NCI-H524 treated with DMSO at 0.1 percent for 48 hours (cell line): ENCODE measurements around the gene ZNF77.
"Not testable (repeated sequence)": the region's sequence is repeated elsewhere in the genome, so short reads cannot be mapped to it uniquely, and the experiment has no call there.

Experiments used
- DNase-seq: peaks from one replicate; lab custom pipeline; 2025; lab: John Stamatoyannopoulos, UW

ZNF77 gene

GRCh38 chr19:2944775-2945574, at the start of gene ZNF77:
Gene ZNF77 (minus strand): TSS chr19:2944971. CDS start chr19:2944840, 131 bp downstream.
- peak; percentile 99 for DNase-seq

DNA sequence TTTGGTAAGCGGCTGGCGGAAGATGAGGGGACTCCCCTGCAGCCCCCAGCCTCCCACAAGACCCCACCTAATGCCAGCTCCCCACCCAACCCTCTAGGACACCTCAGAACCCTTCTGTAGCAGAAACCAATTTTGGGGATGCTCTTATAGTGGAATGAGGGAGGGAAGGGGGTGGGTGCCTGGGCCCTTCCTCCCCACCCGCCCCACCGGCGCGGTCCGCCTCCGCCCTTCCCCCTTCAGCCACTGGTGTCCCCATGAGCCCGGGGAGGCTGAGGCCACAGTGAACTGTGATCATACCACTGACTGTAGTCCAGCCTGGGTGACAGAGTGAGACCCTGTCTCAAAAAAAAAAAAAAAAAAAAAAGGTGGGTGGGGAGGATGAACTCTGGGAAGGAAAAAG, 48.8 kb upstream of the ZNF77 start:
- DNase-seq: no peak

DNA sequence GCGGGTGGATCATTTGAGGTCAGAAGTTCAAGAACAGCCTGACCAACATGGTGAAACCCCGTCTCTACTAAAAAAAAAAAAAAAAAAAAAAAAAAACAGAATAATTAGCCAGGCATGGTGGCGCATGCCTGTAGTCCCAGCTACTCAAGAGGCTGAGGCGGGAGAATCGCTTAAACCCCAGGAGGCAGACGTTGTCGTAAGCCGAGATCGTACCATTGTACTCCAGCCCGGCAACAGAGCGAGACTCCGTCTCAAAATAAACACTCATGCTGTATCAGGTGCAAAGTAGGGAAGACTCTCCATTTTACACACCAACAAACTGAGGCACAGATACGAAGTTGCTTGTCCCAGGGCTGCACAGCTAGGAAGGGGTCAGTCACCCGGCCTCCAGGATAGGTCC, 48.2 kb upstream of the ZNF77 start:
- DNase-seq: no peak

DNA sequence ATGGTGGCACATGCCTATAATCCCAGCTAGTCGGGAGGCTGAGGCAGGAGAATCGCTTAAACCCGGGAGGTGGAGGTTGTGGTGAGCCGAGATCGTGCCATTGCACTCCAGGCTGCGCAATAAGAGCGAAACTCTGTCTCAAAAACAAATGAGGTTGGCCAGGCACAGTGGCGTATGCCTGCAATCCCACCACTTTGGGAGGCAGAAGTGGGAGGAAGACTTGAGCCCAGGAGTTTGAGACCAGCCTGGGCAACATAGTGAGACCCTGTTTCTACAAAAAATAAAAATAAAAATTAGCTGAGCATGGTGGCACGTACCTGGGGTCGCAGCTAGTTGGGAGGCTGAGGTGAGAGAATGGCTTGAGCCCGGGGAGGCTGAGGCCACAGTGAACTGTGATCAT, 47.6 kb upstream of the ZNF77 start:
- not testable (repeated sequence) for DNase-seq

DNA sequence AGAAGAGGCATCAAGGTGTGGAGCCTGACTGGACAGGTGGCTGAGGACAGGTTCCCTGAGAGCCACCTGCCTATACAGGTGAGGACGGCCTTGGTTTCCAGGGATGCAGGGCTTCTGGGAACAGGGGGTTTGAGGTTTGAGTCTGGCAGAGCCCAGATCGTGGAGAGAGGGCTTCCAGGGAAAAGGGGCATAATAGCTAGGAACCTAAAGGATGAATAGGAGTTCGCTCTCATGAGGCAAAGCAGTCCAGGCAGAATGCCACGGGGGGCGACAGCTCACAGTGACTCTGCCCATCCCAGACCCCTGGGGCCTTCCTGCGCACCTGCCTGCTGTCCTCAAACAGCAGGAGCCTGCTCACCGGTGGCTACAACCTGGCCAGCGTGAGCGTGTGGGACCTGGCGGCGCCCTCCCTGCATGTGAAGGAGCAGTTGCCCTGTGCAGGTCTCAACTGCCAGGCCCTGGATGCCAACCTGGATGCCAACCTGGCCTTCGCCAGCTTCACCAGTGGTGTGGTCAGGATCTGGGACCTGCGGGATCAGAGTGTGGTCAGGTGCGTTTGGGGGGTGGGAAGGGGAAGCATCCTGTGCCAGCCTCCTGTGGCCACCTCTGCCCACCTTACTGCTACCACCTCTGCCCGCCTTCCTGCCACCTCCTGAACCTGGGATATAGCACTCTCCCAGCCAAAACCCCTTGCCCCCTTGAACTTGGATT, 44.6 kb upstream of the ZNF77 start:
- DNase-seq: no peak

- DNase-seq: no peak
Observed at GRCh38 chr19:2988568-2988967, 43.8 kb upstream of the ZNF77 start.

GRCh38 chr19:2987797-2988196, 43.0 kb upstream of the ZNF77 start:
- DNase-seq: no peak

DNA sequence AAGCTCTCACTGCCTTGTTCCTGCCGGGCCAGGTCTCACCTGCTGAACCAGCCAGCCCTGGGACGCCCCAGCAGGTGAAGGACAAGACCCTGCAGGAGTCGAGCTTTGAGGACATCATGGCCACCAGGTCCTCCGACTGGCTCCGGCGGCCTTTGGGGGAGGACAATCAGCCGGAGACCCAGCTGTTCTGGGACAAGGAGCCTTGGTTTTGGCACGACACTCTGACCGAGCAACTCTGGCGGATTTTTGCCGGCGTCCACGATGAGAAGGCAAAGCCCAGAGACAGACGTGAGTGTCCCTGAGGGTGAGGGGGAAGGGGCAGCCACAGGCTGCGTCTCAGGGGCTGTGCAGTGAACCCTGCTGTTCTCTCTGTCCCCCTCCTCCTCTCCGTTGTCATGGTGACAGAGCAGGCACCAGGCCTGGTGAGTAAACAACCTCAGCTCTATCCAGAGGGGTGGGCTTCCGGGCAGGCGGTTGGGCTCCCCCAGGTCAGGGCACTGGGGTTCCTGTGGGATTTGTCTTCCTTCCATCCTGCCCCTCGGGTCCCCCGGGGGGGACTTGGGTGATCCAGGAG, 42.3 kb upstream of the ZNF77 start:
- no peak for DNase-seq

GRCh38 chr19:2984215-2984528, 39.4 kb upstream of the ZNF77 start:
- no peak for DNase-seq

DNA sequence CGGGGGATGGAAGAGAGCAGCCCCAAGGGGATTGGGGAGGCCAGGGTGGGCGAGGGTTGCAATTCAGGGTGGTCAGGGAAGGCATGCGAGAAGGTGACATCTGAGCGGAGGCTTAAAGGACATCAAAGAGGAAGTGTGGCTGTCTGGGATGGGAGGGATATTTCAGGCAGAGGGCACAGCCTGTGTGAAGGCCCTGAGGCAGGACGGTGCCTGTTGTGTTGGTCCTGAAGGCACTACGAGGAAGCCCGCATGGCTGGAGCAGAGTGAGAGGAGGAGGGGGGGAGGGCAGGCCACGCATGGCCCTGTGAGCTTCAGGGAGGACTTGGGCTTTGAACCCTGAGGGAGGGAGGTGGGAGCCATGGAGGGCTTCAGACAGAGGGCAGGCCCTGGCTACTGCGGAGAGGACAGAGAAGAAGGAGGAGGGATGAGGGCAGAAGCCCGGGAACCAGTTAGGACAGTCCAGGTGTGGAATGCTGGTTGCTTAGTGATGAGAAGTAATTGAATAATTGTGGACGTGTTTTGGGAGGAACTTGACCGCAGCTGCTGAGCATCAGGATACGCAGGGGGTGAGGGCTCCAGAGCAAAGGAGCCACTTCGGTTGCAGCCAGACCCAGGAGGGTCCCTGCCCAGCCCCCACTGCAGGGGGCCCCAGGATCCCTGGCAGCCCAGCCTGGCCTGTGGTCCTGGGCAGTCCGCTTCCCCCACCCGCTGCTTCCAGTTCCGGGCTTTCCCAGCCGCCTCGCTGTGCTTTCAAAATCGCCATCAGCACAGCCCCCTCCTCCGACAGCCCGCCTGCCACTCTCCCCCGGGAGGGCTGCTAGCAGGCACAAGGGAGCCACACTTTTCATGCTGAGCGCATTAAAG, 38.8 kb upstream of the ZNF77 start:
- peak; percentile 94 for DNase-seq

DNA sequence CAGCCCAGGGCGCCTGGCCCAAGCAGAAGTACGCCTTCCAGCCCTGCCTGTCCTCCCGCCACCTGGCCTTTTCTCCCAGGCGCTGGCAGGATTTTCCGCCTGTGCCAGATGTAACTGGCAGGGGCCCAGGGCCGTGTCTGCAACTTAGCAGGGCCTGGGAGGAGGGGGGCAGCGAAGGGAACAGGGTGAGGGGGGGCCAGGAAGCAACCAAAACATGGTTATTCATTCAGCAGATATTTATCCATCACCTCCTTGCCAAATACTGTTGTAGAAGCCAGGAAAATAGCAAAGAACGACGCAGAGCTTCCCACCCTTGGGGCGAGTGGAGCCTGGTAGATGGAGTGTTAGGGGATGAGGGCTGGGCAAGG, 38.2 kb upstream of the ZNF77 start:
- DNase-seq: peak; percentile 70

DNA sequence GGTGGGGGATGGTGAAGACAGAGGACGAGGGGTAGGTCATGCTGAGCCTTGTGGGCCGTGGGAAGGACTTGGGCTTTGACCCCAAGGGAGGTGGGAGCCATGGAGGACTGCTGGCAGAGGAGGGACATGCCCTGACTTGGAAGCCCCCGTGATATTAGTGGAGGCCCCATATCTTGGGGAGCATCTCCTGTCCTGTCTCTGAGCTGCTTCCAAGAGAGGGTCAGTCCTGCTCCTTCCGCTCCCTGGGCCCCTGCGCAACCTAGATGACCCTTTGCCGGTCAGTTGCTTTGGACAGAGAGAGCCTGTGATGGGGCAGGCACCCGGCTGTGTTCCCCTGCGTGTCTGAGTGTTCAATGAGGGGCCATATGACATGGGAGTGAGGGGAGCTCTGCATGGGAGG, 37.8 kb upstream of the ZNF77 start:
- DNase-seq: no peak

DNA sequence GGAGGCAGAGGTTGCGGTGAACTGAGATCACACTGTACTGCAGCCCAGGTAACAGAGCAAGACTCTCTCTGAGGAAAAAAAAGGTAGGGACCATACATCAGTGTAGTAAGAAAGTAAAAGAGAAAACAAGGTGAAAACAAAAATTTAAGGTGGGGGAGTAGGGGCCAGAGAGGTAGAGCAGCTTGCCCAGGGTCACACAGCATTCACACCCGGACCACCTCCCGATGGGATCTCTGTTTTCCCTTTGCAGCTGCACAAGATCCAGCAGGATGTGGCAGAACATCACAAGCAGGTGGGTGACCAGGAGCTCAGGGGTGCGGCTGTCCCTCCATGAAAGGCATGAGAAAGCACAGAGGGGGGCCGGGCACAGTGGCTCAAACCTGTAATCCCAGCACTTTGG, 37.1 kb upstream of the ZNF77 start:
- no peak for DNase-seq

- no peak for DNase-seq
Observed at GRCh38 chr19:2978772-2979171, 34.0 kb upstream of the ZNF77 start.

- DNase-seq: no peak
Observed at GRCh38 chr19:2978166-2978767, 33.5 kb upstream of the ZNF77 start.

- DNase-seq: no peak
Observed at GRCh38 chr19:2977746-2978138, 33.0 kb upstream of the ZNF77 start.

- peak; percentile 93 for DNase-seq
Observed at GRCh38 chr19:2977001-2977745, 32.4 kb upstream of the ZNF77 start, which contains the start of gene TLE6. Gene TLE6 (plus strand): TSS chr19:2977564. CDS start chr19:2978234, 670 bp downstream.

GRCh38 chr19:2976609-2977000, 31.8 kb upstream of the ZNF77 start:
- no peak for DNase-seq

DNA sequence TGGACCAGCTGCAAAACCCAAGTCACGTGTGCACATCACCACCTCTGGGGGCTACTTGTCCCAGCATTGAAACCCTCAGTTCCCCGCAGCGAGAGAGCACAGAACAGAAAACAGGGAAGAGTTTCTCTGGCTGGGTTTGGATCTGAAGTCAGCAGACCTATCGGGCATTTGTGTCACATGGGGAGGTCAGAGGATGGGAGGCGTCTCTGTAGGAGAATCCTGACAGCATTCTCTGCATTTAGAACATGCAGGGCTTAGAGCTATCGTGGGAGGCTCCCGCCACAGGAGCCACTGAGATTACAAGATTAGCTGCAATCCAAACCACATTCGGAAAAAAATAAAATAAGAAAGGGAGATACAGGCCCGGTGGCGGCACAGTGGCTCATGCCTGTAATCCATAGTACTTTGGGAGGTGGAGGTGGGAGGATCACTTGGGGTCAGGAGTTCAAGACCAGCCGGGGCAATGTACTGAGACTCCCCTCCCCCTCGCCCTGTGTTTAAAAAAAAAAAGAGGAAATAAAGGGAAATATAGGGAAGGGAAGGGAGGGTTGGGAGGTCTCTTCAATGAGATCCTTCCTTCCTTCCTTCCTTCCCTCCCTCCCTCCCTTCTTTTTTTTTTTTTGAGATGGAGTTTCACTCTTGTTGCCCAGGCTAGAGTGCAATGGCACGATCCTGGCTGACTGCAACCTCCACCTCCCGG, 29.7 kb upstream of the ZNF77 start:
- DNase-seq: no peak

DNA sequence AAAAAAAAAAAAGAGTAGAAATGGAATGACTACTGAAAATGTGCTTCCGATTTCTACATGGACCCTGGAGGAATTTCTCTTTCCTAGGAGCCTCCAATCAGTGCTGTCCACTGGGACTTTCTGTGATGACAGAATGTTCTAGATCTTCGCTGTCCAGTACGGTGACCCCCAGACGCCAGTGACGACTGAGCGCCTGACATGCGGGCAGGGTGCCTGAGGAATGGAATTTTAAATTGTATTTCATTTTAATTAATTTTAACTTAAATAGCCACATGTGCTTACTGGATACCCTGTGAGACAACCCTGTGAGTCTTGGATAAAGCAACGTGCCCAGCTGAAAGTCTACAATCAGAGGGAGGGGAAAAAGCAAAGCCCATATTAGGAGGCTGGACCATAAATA, 28.5 kb upstream of the ZNF77 start:
- DNase-seq: no peak
